CD4-positive, alpha-beta T cell treated with Interferon gamma for 1 hour (primary cell): Measurements from ENCODE around the gene ARHGEF2.

Experiments used
- DNase-seq: peaks from one replicate; pipeline ENCODE4 v3.0.0-alpha.2; 2020

ARHGEF2 gene

GRCh38 chr1:155978325-155978972, at the start of gene ARHGEF2:
Gene ARHGEF2 (minus strand): TSS chr1:155978547. CDS start chr1:155978427, 120 bp downstream.
- peak; percentile 84 for DNase-seq

GRCh38 chr1:156026588-156026987, 48.2 kb upstream of the ARHGEF2 start:
- no peak for DNase-seq

GRCh38 chr1:156025876-156026275, 47.5 kb upstream of the ARHGEF2 start:
- no peak for DNase-seq

- no peak for DNase-seq
Observed at GRCh38 chr1:156024801-156025200, 46.5 kb upstream of the ARHGEF2 start.

- no peak for DNase-seq
Observed at GRCh38 chr1:156021954-156022353, 43.6 kb upstream of the ARHGEF2 start.

GRCh38 chr1:156021093-156021428, 42.7 kb upstream of the ARHGEF2 start:
- DNase-seq, result no peak

GRCh38 chr1:156020293-156021092, 42.1 kb upstream of the ARHGEF2 start, which contains the start of gene SSR2:
Gene SSR2 (minus strand): TSS chr1:156020951. CDS start chr1:156020167, 784 bp downstream.
- DNase-seq, result peak; percentile 84

GRCh38 chr1:156019946-156020292, 41.6 kb upstream of the ARHGEF2 start:
- no peak for DNase-seq

- DNase-seq, result no peak
Observed at GRCh38 chr1:156014829-156015228, 36.5 kb upstream of the ARHGEF2 start.

GRCh38 chr1:156012051-156012817, 33.9 kb upstream of the ARHGEF2 start:
- DNase-seq, result no peak

GRCh38 chr1:156009404-156009803, 31.1 kb upstream of the ARHGEF2 start:
- no peak for DNase-seq

GRCh38 chr1:156006666-156007376, 28.5 kb upstream of the ARHGEF2 start:
- no peak for DNase-seq

GRCh38 chr1:156004843-156005584, 26.7 kb upstream of the ARHGEF2 start:
- DNase-seq, result no peak

GRCh38 chr1:156003923-156004188, 25.5 kb upstream of the ARHGEF2 start:
- DNase-seq, result no peak

- no peak for DNase-seq
Observed at GRCh38 chr1:156002188-156002911, 24.0 kb upstream of the ARHGEF2 start.

- DNase-seq, result no peak
Observed at GRCh38 chr1:156001662-156002171, 23.4 kb upstream of the ARHGEF2 start.

GRCh38 chr1:156001021-156001661, 22.8 kb upstream of the ARHGEF2 start:
- DNase-seq, result no peak

- DNase-seq, result no peak
Observed at GRCh38 chr1:155999964-156000363, 21.6 kb upstream of the ARHGEF2 start.

GRCh38 chr1:155996166-155996565, 17.8 kb upstream of the ARHGEF2 start:
- DNase-seq, result no peak

GRCh38 chr1:155993595-155993994, 15.2 kb upstream of the ARHGEF2 start:
- no peak for DNase-seq
